Fibroblast of upper back skin (primary cell): Measurements from ENCODE around the gene SGCG.
"Not testable (repeated sequence)": the region's sequence is repeated elsewhere in the genome, so short reads cannot be mapped to it uniquely, and the experiment has no call there.

ENCODE experiments used
- DNase-seq: peaks from one replicate; pipeline ENCODE4 v3.0.0-alpha.2; 2013

Gene SGCG

GRCh38 chr13:23231241-23231640, 50.5 kb downstream of the SGCG start:
- no peak for DNase-seq

- no peak for DNase-seq
Observed at GRCh38 chr13:23235994-23236393, 55.2 kb downstream of the SGCG start.

- no peak for DNase-seq
Observed at GRCh38 chr13:23243066-23243465, 62.3 kb downstream of the SGCG start.

GRCh38 chr13:23248410-23248809, 67.6 kb downstream of the SGCG start:
- not testable (repeated sequence) for DNase-seq

- no peak for DNase-seq
Observed at GRCh38 chr13:23254506-23254905, 73.7 kb downstream of the SGCG start.

GRCh38 chr13:23267571-23267970, 86.8 kb downstream of the SGCG start:
- no peak for DNase-seq

GRCh38 chr13:23268441-23268840, 87.7 kb downstream of the SGCG start:
- DNase-seq = no peak

GRCh38 chr13:23271331-23271730, 90.6 kb downstream of the SGCG start:
- DNase-seq = no peak

- no peak for DNase-seq
Observed at GRCh38 chr13:23273498-23273897, 92.7 kb downstream of the SGCG start.

- DNase-seq = no peak
Observed at GRCh38 chr13:23279321-23279720, 98.5 kb downstream of the SGCG start.

- DNase-seq = no peak
Observed at GRCh38 chr13:23288564-23288963, 107.8 kb downstream of the SGCG start.

GRCh38 chr13:23288995-23289394, 108.2 kb downstream of the SGCG start:
- no peak for DNase-seq

GRCh38 chr13:23289917-23290357, 109.2 kb downstream of the SGCG start:
- DNase-seq = peak; percentile 77

GRCh38 chr13:23292586-23292985, 111.8 kb downstream of the SGCG start:
- DNase-seq = no peak

GRCh38 chr13:23314837-23315236, 134.1 kb downstream of the SGCG start:
- not testable (repeated sequence) for DNase-seq

- DNase-seq = no peak
Observed at GRCh38 chr13:23319883-23320224, 139.1 kb downstream of the SGCG start.

GRCh38 chr13:23320926-23321534, 140.3 kb downstream of the SGCG start:
- no peak for DNase-seq

GRCh38 chr13:23321535-23322241, 140.9 kb downstream of the SGCG start:
- DNase-seq = peak; percentile 98

GRCh38 chr13:23322353-23323336, 141.9 kb downstream of the SGCG start:
- no peak for DNase-seq

- no peak for DNase-seq
Observed at GRCh38 chr13:23323946-23324709, 143.3 kb downstream of the SGCG start.

- no peak for DNase-seq
Observed at GRCh38 chr13:23325191-23325590, 144.4 kb downstream of the SGCG start.

- no peak for DNase-seq
Observed at GRCh38 chr13:23330356-23330755, 149.6 kb downstream of the SGCG start.

- no peak for DNase-seq
Observed at GRCh38 chr13:23339225-23339624, 158.4 kb downstream of the SGCG start.
